Measurements from ENCODE around the gene SLC25A25.
A peak's percentile ranks its signal among the peaks of the same experiment; 100 is the strongest.

The SLC25A25 gene

GRCh38 chr9:128114326-128115186, 46.5 kb downstream of the SLC25A25 start:
- DNase-seq, result no peak

DNA sequence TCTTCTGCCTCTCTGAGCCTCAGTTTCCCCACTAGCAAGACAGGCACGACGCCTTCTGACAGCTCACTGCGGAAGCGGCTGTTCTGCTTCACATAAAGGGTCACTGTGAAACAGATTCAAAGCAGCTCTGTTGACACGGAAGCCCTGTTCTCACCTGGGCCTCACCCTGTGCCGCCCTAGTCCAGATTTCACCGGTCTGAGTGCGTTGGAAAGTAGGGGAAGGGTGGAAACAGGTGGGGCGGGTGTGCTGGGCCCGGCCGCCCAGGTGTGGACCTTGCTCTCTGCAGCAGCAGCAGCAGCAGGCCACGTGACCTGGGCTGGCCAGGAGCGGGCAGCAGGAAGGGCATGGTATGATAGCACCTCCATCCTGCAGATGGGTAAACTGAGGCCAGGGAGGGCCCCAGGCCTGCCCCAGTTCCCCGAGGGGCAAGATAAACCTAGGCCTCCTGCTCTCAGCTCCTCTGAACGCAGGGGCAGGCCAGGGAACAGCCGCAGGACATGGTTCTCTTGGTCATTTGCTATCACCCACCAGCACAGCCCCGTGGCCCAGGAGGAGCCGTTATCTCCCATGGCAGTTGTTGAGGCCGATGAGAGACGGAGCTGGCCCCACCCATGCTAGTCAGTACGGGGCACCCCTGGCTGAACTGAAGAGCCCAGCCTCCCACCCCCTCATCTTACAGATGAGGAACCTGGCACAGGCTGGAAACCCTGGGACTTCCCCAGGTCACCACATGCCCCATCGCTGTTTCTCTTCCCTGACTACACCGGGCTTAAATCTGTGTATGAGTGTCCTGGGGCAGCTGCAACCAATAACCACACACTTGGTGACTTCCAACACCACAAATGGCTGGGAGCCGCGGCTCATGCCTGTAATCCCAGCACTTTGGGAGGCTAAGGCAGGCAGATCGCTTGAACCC, 47.4 kb downstream of the SLC25A25 start:
- no peak for DNase-seq

- DNase-seq, result no peak
These were observed 48.4 kb downstream of the SLC25A25 start for GRCh38 chr9:128116104-128117083.

DNA sequence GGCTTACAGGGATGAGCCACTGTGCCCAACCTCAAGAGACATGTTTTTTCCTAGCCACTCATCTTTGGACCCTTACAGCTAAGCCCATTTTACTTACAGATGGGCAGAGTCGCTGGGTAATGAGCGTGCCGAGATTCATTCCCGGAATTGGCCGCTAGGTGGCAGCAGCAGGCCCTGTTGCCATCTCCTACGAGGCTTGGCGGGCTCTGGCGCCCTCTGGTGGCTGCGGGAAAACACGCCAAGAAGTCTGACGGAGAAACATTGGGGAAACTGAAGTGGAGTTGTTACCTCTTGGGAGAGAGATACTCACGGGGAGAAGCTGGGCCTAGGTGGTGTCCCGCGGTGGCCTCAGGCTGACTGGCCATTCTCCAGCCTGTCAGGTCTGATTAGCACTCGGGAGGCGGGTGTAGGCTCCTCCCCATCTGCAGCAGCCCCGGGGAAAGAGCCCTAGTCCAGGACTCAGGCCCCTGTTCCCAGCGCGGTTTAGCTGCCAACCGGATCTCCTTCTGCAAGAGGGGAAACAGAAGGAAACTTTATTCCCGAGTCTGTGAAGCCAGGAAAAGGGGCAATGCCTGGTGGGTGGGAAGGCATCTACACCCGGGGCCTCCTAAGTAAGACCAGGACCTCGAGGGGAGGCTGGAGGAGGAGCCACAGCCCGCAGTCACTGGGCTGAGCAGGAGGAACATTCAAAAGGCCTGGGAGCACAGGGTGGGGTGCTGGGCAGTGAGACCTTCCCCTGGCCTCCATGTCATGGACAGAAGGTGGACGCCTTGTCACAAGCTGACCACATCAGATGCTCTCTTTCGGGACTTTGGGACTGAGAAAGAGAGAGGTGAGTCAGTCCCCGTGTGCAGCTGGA, 49.8 kb downstream of the SLC25A25 start:
- peak; percentile 96 for DNase-seq

DNA sequence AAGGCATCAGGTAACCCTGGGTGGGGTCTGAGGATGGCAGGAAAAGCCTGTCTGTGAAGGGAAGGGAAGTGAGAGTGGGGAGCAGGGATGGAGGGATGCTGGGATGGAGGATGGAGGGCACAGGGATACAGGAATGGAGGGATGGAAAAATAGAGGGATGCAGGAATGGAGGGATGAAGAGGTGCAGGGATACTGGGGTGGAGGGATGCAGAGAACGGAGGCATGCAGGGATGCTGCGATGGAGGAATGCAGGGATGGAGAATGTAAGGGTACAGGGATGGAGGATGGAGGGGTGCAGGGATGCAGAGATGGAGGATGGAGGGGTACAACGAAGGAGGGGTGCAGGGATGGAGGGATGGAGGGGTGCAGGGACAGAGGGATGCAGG, 50.4 kb downstream of the SLC25A25 start:
- DNase-seq, result no peak

GRCh38 chr9:128118971-128119665, 51.1 kb downstream of the SLC25A25 start:
- no peak for DNase-seq

- no peak for DNase-seq
These were observed 52.2 kb downstream of the SLC25A25 start for GRCh38 chr9:128120061-128120740.

GRCh38 chr9:128120741-128121465, 52.9 kb downstream of the SLC25A25 start:
- no peak for DNase-seq

- DNase-seq, result no peak
These were observed 53.4 kb downstream of the SLC25A25 start for GRCh38 chr9:128121466-128121810.

GRCh38 chr9:128121924-128122808, 54.1 kb downstream of the SLC25A25 start:
- no peak for DNase-seq

DNA sequence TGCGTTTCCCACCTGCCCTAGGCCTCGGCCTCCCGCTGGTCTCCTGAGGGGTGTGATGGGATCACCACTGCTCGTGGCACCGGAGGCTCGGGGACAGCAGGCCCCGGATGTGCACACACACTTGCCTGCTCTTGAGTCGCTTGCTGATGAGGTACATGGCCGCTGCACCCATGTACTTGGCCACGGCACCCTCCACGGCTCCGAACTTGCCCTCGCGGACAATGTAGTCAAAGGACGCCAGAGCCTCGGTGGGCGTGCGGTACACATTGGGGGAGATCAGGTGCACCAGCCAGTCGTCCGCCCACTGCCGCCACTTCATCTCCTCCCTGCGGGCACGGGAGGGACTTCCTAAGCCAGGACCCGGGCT, 54.8 kb downstream of the SLC25A25 start:
- no peak for DNase-seq

DNA sequence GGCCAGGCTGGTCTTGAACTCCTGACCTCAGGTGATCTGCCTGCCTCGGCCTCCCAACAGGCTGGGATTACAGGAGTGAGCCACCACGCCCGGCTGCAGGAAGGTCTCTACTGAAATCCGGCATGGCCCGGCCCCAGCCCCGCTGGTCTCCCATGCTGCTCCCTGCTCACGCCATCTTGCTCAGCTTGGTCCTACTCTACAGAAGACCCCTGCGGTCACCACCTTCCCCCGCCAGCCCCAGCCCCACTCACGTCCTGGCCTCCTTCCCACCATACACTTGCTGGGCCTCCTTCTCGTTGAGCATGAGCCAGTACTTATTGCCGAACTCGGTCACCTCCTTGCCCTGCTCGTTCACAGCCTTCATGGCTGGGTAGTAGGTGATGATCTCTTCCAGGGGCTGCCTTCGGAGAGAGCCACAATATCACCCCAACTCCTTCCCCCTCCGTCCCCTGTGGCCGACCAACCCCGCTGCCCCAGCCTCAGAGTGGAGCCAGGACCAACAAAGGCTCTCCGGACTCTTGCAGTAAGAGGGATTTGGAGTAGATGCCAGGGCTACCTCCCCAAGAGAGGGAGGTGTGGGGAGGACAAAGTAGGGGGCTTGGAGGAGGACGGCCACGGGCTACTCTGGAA, 55.5 kb downstream of the SLC25A25 start:
- DNase-seq, result no peak

DNA sequence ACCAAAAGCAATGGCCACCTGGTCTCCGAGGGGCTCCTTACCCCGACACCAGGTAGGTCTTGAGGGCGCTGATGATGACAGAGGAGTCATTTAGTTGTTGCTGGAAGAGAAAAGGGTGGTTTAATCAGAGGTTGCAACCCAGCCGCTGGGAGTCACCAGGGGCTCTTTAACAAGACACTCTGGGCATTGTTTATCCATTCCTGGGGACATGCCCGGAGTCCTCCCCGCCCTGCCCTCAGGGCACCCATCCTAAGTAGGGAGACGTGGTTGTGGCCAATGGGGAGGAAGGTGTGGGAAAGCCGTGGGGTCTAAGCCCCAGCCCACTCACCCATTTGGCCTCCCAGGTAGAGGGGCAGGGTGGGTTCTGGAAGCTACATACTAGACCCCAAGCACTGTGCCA, 56.4 kb downstream of the SLC25A25 start:
- DNase-seq, result no peak

- DNase-seq, result peak; percentile 33
These were observed 57.0 kb downstream of the SLC25A25 start for GRCh38 chr9:128124873-128125579.

DNA sequence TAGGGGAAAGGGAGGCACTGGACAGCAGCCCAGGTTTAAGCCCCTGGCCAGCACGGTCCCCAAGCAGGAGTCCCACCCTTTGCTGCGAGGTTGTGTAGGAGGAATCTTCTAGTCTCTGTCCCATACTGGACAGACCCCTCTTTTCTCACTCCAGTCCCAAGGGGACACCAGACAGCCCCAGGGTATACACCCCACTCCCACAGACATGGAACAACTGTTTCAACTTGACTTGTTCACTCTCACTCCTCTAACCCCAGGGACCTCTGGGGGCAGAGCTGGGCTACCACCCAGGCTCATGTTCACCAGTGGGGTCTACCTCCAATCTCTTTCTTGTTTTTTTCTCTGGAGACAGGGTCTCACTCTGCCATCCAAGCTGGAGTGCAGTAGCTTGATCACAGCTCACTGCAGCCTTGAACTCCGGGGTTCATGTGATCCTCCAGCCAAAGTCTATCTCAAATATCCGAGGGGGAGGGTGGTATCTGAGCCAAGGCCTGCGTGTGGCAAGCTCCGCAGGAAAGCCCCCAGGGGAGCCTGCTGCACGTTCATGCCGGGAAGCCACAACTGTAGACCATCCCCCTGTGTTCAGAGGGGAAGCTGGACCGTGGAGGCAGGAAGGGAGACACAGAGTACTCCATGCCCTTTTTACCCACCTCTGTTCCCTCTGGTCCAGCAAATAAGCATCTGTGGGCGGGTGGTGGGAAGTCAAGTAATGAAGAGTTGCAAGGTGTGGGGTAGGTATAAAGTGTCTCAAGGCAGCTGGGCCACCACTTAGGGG, 57.7 kb downstream of the SLC25A25 start:
- DNase-seq, result no peak

DNA sequence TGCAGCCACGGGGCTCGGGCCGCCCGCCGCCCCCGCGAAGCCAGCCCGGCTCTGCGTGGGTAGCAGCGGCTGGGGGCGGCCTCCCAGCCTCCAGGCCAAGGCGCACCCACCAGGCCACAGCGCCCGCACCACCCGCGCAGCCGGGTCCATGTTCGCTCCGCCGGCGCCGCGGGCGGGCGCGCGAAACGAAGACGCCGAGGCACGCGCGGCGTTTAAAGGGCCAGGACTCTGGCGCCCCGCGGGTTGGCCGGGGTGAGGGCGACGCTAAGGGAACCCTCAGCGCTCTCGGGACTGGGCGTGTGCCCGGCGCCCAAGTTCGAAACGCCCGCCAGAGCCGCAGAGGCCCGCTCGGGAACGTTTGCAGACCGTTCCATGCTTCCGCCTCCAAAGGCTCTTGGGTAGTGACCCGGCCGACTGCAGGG, 59.5 kb downstream of the SLC25A25 start, which contains the start of gene PTGES2:
Gene PTGES2 (minus strand): TSS at position 162 of the 422 bp plus-strand sequence. CDS start 12 bp downstream, at position 150.
- DNase-seq, result peak; percentile 66
